Kidney (tissue), 14 donors: Measurements from ENCODE around the gene DLG5. TPM values are rescaled to one million over a fixed set of nuclear protein-coding genes. Genes with fewer than 3 reads are reported as not detected.

ENCODE experiments used
- DNase-seq, 5 donors: peaks; one replicate each; pipeline ENCODE4 v3.0.0-alpha.2; 2013 to 2020
- FAIRE-seq: peaks from 2 replicates; lab custom pipeline; 2012; peaks lifted over from hg19 to GRCh38; lab: Jason Lieb, UNC
- H3K27ac ChIP-seq, 2 donors: one replicate each; pipeline ENCODE4 v1.7.0; 2013; ENCODE audit warnings: low read depth in 2 of 2, low read length in 2 of 2, inconsistent platforms in 1 of 2
- H3K27me3 ChIP-seq: one replicate; pipeline ENCODE4 v1.7.1; 2013; ENCODE audit warnings: low read length, inconsistent platforms; ENCODE audit not compliant: control insufficient read depth, insufficient read depth
- H3K36me3 ChIP-seq, 3 donors: one replicate each; pipeline versions ENCODE4 v1.7.0 to v1.7.1; 2013; ENCODE audit warnings: low read length in 3 of 3, control low read depth in 1 of 3, inconsistent platforms in 1 of 3; ENCODE audit not compliant: insufficient read depth in 3 of 3, control insufficient read depth in 2 of 3
- H3K4me1 ChIP-seq, 3 donors: one replicate each; pipeline versions ENCODE4 v1.7.0 to v1.7.1; 2013; ENCODE audit warnings: low read length in 3 of 3, inconsistent platforms in 1 of 3, low read depth in 1 of 3; ENCODE audit not compliant: control insufficient read depth in 2 of 3, insufficient read depth in 2 of 3
- H3K4me3 ChIP-seq, 3 donors: one replicate each; pipeline versions ENCODE4 v1.7.0 to v1.8.1; 2013; ENCODE audit warnings: low read length in 3 of 3, control low read depth in 1 of 3, inconsistent platforms in 1 of 3
- H3K9ac ChIP-seq, 3 donors: one replicate each; pipeline versions ENCODE4 v1.7.0 to v1.7.1; 2013; ENCODE audit warnings: low read length in 3 of 3, control low read depth in 1 of 3, inconsistent platforms in 1 of 3
- H3K9me3 ChIP-seq, 3 donors: one replicate each; pipeline versions ENCODE4 v1.7.0 to v1.7.1; 2013; ENCODE audit warnings: low read length in 3 of 3, control low read depth in 1 of 3, inconsistent platforms in 1 of 3; ENCODE audit not compliant: control insufficient read depth in 2 of 3, insufficient read depth in 1 of 3
- intact Hi-C: fragments of 100-400 bp; cut with DNase I; formaldehyde crosslinking; loops from one replicate; pipeline ENCODE4 v1.11.1; 2022
- polyA plus RNA-seq: library from polyadenylated mRNA; stranded (reverse); fragments of 350-450 nt; fragmentation: Illumina TruSeq; extraction: RNeasy Lipid Tissue Mini Kit (QIAGEN cat#74804); gene quantifications from one replicate; pipeline ENCODE4 v1.2.3, GENCODE V29; 2014; ENCODE audit warnings: low read depth, low replicate concordance; ENCODE audit not compliant: insufficient read depth
- total RNA-seq: library from RNA; stranded (reverse); fragmentation: NEBNext Ultra II Directional; extraction: Animal tissue kit (Norgen Biotek cat#: 25700); gene quantifications from one replicate; pipeline ENCODE4 v1.2.1, GENCODE V29; 2021
- TF ChIP-seq, protein P1 (sequence below): IDR thresholded peaks from 3 replicates; pipeline ENCODE4 v1.5.1; 2012; ENCODE audit warnings: mild to moderate bottlenecking, moderate library complexity, borderline replicate concordance; ENCODE audit not compliant: insufficient read depth; ENCODE audit errors: extremely low read depth
- donor health status: control.
- donor health status: control.
- donor health status: control.
- donor health status: control.
- donor health status: control.
- donor health status: DM: yes; HTN: yes; CAD: no.
- donor health status: Normal renal cell carcinoma (clear cell type).

DLG5 gene
- total and polyA plus RNA-seq, 2 donors from 2014 or later: 5.4 to 30.0 TPM

DNA sequence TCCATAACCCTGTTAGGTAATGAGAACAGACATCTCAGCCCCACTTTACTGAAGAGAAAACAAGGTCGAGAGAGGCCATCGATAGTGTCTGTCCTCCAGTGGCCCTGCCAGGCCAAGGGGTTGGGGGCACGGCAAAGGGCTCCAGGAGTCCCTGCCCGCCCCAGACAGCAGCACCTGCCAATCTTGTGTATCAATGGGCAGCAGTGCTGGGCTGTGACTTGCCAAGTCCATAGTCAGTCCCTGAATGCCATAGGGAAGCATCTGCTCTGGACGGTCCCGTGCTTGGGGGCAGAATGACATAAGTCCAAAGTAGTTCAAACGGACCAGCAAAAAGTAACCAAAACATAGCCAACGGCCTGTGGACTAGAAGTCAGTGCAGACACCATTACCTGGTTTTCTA is 33.2 kb downstream of the DLG5 start:
- no peaks in the 10 kb centered on the region for H3K27me3 ChIP-seq
- H3K9me3 ChIP-seq: no peaks in the 10 kb centered on the region
- H3K36me3 ChIP-seq: no peaks in the 10 kb centered on the region
- peaks cover 3 to 40% (median 29%) of the 10 kb centered on the region in 3 donors for H3K4me1 ChIP-seq
- no peak overlapping the region for H3K4me3 ChIP-seq
- FAIRE-seq (no peak), DNase-seq (peak in 1 of 5 donors; percentile 54)
- no peak overlapping the region for H3K9ac ChIP-seq
- H3K27ac ChIP-seq: no peak overlapping the region
- intact Hi-C loops: no loop called here
- TF ChIP-seq, protein P1, sequence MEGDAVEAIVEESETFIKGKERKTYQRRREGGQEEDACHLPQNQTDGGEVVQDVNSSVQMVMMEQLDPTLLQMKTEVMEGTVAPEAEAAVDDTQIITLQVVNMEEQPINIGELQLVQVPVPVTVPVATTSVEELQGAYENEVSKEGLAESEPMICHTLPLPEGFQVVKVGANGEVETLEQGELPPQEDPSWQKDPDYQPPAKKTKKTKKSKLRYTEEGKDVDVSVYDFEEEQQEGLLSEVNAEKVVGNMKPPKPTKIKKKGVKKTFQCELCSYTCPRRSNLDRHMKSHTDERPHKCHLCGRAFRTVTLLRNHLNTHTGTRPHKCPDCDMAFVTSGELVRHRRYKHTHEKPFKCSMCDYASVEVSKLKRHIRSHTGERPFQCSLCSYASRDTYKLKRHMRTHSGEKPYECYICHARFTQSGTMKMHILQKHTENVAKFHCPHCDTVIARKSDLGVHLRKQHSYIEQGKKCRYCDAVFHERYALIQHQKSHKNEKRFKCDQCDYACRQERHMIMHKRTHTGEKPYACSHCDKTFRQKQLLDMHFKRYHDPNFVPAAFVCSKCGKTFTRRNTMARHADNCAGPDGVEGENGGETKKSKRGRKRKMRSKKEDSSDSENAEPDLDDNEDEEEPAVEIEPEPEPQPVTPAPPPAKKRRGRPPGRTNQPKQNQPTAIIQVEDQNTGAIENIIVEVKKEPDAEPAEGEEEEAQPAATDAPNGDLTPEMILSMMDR: no peak

DNA sequence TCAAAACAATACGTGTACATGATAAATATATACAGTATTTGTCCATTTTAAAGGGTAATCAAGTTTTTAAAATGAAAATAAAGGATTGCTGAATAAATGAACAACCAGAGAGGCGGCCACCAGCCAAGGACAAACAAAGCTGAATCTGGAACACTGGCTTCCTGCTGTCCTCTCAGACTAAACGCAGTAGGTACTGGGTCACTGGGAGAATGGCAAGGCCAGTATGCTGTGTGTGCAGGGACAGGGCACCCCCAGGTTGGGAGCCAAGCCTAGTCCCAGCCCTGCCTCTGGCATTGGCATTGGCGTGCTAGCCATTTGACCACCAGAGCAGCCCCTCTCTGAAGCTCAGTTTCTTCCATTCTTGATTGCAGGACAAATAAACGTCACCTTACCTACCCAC is 33.8 kb downstream of the DLG5 start:
- DNase-seq (no peak), FAIRE-seq (no peak)
- H3K36me3 ChIP-seq: no peaks in the 10 kb centered on the region
- intact Hi-C loops: no loop called here
- no peaks in the 10 kb centered on the region for H3K9me3 ChIP-seq
- H3K9ac ChIP-seq: no peak overlapping the region
- H3K27ac ChIP-seq: no peak overlapping the region
- H3K4me3 ChIP-seq: no peak overlapping the region
- H3K4me1 ChIP-seq: peaks cover 3 to 40% (median 27%) of the 10 kb centered on the region in 3 donors
- TF ChIP-seq, protein P1: no peak
- no peaks in the 10 kb centered on the region for H3K27me3 ChIP-seq

DNA sequence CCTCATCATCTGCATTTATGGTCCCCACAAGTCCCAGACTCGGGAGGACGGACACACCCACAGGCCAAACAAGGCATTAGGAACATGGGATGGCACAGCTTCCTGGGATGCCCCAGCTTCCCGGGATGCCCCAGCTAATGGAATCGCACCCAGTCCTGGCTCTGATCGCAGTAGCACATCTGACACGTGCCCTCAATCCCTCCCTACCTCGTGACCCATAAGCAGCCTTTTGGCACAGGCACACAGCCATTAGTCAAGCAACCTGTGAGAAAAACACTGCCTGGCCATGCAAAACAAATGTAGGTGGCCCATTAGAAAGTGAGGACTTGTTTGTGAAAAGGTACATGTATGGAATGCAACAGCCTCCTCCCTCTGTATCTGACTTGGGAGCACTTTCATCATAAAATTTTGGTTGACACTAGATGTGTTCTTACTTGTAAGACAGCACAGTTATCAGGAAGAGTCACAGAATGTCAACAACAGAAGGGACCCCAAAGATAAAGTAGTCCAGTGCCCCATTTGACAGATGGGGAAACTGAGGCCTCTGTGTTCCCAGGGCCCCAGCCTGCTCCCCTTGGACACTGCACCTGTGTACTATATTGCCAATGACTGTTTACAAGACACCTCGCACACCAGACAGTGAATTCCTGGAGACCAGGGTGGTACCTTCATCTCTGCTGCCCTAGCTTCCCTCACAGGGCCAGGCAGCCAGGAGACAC is 34.4 kb downstream of the DLG5 start:
- peaks cover 3 to 41% (median 26%) of the 10 kb centered on the region in 3 donors for H3K4me1 ChIP-seq
- H3K27ac ChIP-seq: peak overlapping the region; percentile 64 to 84

More for the DNA sequence above, 34.4 kb downstream of the DLG5 start:
- Histone ChIP-seq H3K9me3 (no peaks in the 10 kb centered on the region), H3K36me3 (no peaks in the 10 kb centered on the region), H3K9ac (no peak overlapping the region), H3K4me3 (no peak overlapping the region), H3K27me3 (no peaks in the 10 kb centered on the region)
- TF ChIP-seq, protein P1: no peak
- no peak for DNase-seq
- FAIRE-seq: no peak
- intact Hi-C loops: no loop called here
